HG02588 (cell line): ENCODE results near the gene SH3D19.
"Not testable (repeated sequence)": the region's sequence is repeated elsewhere in the genome, so short reads cannot be mapped to it uniquely, and the experiment has no call there.

Source experiments
- ATAC-seq: cut with Tn5 transposase; IDR thresholded peaks from one replicate; pipeline ENCODE4 v1.9.1; 2021; ENCODE audit warnings: mild to moderate bottlenecking, moderate library complexity; ENCODE audit not compliant: unreplicated experiment

The SH3D19 gene

DNA sequence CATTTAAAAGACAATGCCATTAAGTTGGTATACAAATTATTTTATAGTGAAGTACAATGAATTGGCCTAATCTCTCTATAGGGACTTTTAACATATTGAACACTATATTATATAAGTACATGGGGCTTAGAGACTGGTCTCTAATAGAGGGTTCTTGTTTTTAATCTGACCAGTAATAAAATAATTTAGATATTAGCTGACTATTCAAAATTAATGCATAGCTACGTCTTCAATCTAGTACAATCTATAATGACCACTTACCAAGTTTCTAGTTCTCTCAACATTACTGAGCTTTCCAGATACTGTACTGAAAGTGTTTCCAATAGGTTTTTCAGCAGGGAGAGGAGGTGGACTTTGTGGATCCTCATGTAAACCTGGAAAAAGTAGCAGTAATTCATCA, 166.4 kb downstream of the SH3D19 start:
- ATAC-seq = no peak

DNA sequence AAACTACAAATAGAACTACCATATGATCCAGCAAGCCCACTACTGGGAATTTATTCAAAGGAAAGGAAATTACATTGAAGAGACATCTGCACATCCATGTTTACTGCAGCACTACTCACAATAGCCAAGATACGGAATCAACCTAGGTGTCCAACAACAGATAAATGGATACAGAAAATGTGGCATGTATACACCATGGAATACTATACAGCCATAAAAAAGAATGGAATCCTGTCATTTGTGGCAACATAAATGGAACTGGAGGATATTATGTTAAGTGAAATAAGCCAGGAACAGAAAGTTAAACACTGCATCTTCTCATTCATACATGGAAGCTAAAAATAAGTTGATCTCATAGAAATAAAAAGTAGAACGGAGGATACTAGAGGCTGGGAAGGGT, 167.9 kb downstream of the SH3D19 start:
- ATAC-seq = no peak

DNA sequence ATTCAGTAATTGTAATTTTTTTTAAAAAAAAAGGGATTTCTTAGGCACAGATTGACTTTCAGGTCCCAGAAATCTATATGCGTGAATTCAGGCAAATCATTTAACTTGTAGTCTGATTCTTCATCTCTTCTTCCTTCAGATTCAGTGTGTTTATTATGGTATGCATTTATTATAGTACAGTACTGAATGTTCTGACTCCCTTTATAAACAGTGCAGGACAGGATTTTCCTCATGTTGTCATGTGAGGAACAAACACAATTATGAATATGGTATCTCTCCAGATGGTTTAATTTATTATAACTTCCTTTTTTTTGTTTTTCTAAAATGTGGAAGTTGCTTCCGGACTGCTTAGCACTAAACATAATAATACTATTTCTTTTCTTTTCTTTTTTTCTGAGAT, 171.8 kb downstream of the SH3D19 start:
- ATAC-seq = no peak

DNA sequence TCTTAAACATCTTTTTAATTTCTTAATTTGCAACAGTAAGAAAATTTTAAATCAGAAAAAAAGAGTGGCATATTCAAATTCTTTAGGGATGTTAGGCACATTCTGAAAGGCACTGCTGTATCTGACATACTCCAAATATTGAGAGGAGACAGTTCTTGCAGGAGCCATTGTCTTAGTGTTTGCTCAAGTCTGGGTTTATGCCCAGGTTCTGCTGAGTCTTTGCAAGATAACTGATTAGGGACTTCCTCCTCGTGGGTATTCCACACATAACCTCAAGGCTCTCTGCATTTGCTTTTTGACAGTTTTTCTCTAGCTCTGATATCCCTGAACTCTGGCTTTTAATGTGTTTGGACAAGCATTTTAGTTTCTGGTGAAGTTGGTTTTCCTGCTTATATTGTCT, 173.4 kb downstream of the SH3D19 start:
- no peak for ATAC-seq

DNA sequence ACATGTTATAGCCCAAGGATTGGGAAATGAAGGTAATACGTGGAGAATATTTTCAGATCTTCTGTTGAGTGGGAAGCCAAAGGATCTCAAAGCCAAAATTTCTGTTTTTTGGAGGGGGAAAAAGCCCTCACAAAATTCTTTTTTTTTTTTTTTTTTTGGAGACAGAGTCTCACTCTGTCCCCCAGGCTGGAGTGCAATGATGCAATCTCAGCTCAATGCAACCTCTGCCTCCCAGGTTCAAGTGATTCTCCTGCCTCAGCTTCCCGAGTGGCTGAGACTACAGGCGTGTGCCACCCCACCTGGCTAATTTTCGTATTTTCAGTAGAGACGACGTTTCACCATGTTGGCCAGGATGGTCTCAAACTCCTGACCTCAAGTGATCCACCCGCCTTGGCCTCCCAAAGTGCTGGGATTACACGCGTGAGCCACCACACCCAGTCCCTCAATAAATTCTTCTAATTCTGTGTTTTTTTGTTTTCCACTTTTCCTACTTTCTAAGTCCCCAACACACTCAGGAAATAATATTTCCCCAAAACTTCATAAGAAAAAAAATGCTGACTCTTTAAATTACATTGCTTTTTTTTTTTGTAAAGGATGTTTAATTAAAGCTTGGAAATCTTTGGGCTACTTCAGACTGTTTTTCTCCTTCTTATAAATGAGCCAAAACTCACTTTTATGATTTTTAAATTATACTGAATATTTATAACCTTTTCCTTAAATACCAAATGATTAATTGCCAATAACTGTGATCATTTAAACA, 174.4 kb downstream of the SH3D19 start:
- no peak for ATAC-seq

- no peak for ATAC-seq
Measured at GRCh38 chr4:151148261-151148660, 177.1 kb downstream of the SH3D19 start.

- no peak for ATAC-seq
Measured at GRCh38 chr4:151147000-151147399, 178.4 kb downstream of the SH3D19 start.

- no peak for ATAC-seq
Measured at GRCh38 chr4:151144329-151145072, 180.9 kb downstream of the SH3D19 start.

DNA sequence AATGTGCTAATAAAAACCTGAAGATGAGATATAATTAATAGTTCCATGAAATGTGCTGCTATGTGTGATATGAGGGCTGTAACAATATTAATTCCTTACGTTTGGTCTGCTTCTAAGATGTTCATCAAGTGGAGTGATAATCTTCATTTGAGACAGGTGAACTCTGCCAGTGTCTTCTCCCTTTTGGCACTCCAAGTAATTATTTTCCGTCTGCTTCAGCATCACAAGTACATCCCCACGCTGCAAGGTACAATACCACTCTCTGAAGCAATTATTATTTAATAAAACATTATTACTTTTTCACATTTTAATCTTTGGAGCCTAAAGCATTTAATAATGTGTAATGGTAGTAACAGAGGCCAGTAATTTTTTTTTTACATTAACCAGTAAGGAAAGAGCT, 181.6 kb downstream of the SH3D19 start:
- ATAC-seq = no peak

GRCh38 chr4:151143162-151143561, 182.2 kb downstream of the SH3D19 start:
- ATAC-seq = no peak

- ATAC-seq = no peak
Measured at GRCh38 chr4:151142758-151143157, 182.6 kb downstream of the SH3D19 start.

DNA sequence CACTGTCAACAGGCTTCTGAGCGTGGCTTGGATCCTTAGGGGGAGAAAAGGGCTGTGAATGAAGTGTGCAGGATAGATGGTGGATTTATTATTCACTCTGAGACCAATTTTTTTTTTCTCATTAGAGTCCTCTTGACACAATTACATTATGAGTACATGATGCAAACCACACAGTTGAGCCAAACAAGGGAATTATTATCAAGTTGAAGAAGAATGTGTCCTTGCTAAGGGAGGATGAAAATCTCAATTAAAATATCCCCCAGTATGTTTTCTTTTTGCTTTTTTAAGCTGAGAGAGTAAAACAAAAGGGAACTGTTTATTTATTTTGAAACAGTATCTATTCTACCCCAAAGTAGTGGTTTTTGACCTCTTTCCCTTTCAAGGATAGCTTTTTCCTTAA, 185.6 kb downstream of the SH3D19 start:
- ATAC-seq = no peak

- ATAC-seq = not testable (repeated sequence)
Measured at GRCh38 chr4:151136048-151136447, 189.4 kb downstream of the SH3D19 start.

DNA sequence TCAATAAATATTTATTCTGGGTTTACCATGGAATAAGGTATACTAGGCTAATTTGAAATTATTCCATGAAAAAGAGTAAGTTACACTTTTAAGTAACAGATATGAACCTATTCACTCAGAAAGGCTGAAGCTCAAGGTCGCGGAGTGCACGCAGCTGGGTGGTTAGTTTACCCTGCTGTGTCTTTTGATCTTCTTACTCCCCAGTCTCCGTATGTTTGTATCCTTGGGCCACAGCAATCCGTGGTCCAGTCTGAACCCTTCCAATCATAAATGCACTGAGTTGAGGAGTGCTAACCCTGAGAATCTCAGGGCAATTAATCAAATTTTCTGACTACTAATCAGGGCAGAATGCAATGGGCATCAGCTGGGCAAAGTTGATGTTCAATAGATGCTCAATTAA, 192.1 kb downstream of the SH3D19 start:
- ATAC-seq = no peak

DNA sequence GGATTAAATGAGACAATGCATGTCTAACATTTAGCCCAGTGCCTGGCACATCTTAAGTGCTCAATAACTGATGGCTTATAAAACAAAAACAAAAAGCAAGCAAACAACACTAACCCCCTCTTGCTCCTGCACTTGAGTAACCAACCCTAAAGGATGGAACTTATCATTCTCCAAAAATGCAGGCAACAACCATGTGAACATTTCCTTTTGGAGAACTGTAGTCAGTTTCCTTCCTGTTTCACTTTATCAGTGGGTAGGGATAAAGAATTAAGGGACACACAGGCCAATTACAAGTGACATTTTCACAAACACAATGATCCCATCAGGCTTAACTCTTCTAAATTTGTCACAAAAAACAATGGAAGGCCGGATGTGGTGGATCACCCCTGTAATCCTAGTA, 195.6 kb downstream of the SH3D19 start:
- no peak for ATAC-seq

DNA sequence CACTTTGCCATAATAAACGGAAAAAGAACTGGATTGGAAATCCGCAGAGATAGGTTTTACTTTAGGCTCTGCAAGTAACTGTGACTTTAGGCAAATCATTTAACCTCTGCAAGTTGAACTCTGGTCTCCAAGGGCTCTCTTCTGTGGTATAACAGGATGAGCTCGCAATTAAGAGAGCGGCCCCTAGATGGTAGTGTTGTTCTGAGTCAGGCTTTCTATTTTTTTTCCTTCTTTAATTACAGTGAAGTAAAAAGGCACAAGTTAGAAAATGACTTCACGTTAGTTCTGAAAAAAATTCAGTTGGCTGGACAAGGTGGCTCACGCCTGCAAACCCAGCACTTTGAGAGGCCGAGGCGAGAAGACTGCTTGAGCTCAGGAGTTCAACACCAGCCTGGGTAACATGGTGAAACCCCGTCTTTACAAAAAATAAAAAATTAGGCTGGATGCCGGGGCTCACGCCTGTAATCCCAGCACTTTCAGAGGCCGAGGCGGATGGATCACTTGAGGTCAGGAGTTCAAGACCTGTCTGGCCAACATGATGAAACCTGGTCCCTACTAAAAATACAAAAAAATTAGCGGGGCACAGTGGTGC, 207.9 kb downstream of the SH3D19 start:
- peak; percentile 91 for ATAC-seq

- ATAC-seq = no peak
Measured at GRCh38 chr4:151114986-151115385, 210.4 kb downstream of the SH3D19 start.

GRCh38 chr4:151114338-151114737, 211.1 kb downstream of the SH3D19 start:
- no peak for ATAC-seq

DNA sequence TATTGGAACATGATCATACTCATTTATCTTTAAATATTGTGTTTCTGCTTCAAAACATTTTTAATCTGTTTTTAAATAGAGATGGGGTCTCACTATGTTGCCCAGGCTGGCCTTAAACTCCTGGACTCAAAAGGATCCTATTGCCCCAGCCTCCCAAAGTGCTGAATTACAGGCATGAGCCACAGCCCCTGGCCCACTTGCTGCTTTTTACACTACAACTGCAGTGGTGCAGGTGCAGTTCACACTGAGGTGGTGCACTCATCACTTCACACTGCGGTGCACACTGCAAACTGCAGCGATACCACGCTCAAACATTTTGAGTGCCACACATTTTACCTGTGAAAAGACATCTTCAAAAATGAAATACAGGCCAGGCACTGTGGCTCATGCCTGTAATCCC, 215.2 kb downstream of the SH3D19 start:
- ATAC-seq = no peak

DNA sequence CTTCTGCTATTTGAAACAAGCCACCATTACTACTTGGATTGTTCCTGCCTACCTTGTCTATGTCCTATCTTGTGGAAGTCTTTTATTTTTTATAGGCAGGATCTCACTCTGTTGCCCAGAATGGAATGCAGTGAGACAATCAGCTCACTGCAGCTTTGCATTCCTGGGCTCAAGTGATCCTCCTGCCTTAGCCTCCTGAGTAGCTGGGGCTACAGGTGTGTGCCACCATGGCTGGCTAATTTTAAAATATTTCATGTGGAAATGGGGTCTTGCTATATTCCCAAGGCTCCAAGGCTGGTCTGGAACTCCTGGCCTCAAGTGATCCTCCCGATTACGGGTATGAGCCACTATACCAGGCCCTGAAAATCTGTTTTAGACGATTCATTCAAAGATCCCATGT, 218.3 kb downstream of the SH3D19 start:
- no peak for ATAC-seq

GRCh38 chr4:151105454-151106032, 219.9 kb downstream of the SH3D19 start:
- ATAC-seq = no peak

DNA sequence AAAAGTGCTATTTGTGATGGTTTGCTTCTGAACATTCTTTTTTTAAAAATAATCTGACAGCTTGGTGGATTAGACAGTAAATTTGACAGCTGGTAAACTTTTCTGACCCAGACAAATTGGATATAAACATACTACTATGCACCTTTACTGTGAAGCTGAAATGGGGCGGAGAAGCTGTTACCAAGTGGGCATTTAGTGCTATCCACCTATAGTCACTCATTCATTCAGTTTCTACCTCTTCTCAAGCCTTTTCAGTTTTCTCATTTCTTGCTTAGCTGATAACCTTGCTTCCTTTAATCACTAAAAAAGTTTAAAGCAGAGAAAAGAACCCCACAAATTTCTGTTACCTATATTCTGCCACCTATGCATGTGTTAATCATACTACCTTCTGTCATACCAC, 220.8 kb downstream of the SH3D19 start:
- no peak for ATAC-seq
